ENCODE results near the gene GDPGP1.

The GDPGP1 gene

DNA sequence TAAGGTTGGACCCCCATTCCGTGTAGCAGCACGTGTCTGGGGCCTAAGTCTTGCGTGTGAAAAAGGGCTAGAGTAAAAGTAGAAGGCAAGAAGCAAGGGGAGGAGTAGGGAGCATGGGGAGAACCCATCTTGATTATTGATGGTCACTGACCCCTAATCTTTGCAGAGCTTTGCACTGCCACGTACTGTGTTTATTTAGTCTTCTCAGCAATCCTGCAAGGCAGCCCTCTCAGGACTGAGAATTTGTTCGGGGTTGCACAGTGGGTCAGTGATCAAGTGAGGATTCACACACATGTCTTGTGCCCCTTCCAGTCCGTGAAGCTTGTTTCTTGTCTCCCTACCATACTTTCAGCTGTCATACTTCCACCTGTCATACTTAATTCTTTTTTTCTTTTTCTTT, 25.7 kb upstream of the GDPGP1 start:
- Histone ChIP-seq H3K36me3 (ENCODE audit: control insufficient read depth, insufficient read depth, low read length) (peaks cover 7% of the 10 kb centered on the region), H3K4me1 (ENCODE audit: control insufficient read depth, insufficient read depth, low read length) (no peaks in the 10 kb centered on the region), H3K9me3 (ENCODE audit: control insufficient read depth, insufficient read depth, low read length) (no peaks in the 10 kb centered on the region), H3K9ac (ENCODE audit: low read depth, low read length) (no peak overlapping the region), H3K4me3 (ENCODE audit: low read depth, low read length) (no peak overlapping the region), H3K27me3 (ENCODE audit: control insufficient read depth, insufficient read depth, low read length) (no peaks in the 10 kb centered on the region)

- H3K9me3 ChIP-seq (ENCODE audit: control insufficient read depth, insufficient read depth, low read length): no peaks in the 10 kb centered on the region
Observed at GRCh38 chr15:90209591-90209990, 24.4 kb upstream of the GDPGP1 start.

DNA sequence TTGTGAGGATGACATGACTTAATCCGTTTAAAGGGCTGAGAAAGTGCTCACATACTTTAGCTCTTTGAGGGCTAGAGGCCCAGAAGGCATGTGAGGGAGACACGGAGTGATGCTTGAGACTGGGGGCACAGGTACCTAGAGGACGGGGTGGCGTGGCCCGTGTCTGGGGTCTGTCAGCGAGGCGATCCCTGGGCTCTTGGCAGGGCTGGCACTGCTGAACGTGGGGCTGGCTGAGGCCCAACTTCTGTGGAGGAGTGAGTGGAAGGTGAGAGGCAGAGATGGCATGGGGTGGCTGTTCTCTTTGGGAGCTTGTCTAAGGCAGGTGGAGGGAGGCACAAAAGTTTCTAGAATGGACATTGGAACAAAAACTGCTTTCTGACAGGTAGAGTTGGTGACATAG, 23.4 kb upstream of the GDPGP1 start:
- H3K4me1 ChIP-seq (ENCODE audit: control insufficient read depth, insufficient read depth, low read length): no peaks in the 10 kb centered on the region
- H3K27me3 ChIP-seq (ENCODE audit: control insufficient read depth, insufficient read depth, low read length): no peaks in the 10 kb centered on the region
- H3K4me3 ChIP-seq (ENCODE audit: low read depth, low read length): no peak overlapping the region
- H3K36me3 ChIP-seq (ENCODE audit: control insufficient read depth, insufficient read depth, low read length): peaks cover 7% of the 10 kb centered on the region
- H3K9me3 ChIP-seq (ENCODE audit: control insufficient read depth, insufficient read depth, low read length): no peaks in the 10 kb centered on the region
- no peak overlapping the region for H3K9ac ChIP-seq (ENCODE audit: low read depth, low read length)

More at GRCh38 chr15:90209591-90209990, 24.4 kb upstream of the GDPGP1 start:
- no peak overlapping the region for H3K4me3 ChIP-seq (ENCODE audit: low read depth, low read length)
- peaks cover 7% of the 10 kb centered on the region for H3K36me3 ChIP-seq (ENCODE audit: control insufficient read depth, insufficient read depth, low read length)
- H3K4me1 ChIP-seq (ENCODE audit: control insufficient read depth, insufficient read depth, low read length): no peaks in the 10 kb centered on the region
- H3K27me3 ChIP-seq (ENCODE audit: control insufficient read depth, insufficient read depth, low read length): no peaks in the 10 kb centered on the region
- no peak overlapping the region for H3K9ac ChIP-seq (ENCODE audit: low read depth, low read length)

- Histone ChIP-seq H3K4me1 (ENCODE audit: control insufficient read depth, insufficient read depth, low read length) (no peaks in the 10 kb centered on the region), H3K27me3 (ENCODE audit: control insufficient read depth, insufficient read depth, low read length) (no peaks in the 10 kb centered on the region), H3K4me3 (ENCODE audit: low read depth, low read length) (no peak overlapping the region), H3K9ac (ENCODE audit: low read depth, low read length) (no peak overlapping the region), H3K36me3 (ENCODE audit: control insufficient read depth, insufficient read depth, low read length) (peaks cover 4% of the 10 kb centered on the region), H3K9me3 (ENCODE audit: control insufficient read depth, insufficient read depth, low read length) (no peaks in the 10 kb centered on the region)
Observed at GRCh38 chr15:90211009-90211408, 23.0 kb upstream of the GDPGP1 start.

DNA sequence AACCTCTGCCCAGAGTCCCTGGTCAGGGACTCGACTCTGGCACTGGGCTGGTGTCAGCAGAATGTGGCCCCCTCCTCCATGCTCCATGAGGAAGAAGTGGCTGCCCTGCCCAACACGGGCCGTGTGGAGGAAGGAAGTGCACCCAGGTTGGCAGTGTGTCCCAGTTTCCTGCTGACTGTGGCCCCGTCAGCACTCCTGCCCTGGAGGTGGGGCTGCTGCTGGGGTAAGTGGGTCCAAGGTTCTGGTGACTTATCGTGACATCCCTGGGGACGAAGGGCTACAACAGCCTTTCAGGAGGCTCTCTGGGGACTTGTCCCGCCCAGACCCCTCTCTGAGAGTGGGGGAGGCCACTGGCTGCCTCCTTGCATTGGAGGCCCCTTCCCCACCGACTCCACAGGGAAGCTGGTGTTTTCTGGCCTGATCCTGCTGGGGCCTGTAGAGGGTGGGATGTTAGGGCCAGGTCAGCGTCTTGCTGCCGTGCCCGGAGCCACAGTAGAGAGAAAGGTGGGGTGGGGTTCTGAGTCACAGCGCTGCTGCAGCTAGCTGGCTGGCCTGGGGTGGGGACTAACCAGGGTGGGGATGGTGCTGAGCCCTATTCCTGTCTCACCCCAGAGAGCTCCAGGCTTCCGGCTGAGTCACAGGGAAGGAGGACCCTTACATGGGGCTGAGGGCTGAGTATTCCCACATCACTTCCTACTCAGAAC, 22.4 kb upstream of the GDPGP1 start:
- no peaks in the 10 kb centered on the region for H3K27me3 ChIP-seq (ENCODE audit: control insufficient read depth, insufficient read depth, low read length)
- no peak overlapping the region for H3K9ac ChIP-seq (ENCODE audit: low read depth, low read length)
- no peaks in the 10 kb centered on the region for H3K9me3 ChIP-seq (ENCODE audit: control insufficient read depth, insufficient read depth, low read length)
- no peaks in the 10 kb centered on the region for H3K4me1 ChIP-seq (ENCODE audit: control insufficient read depth, insufficient read depth, low read length)
- peaks cover 4% of the 10 kb centered on the region for H3K36me3 ChIP-seq (ENCODE audit: control insufficient read depth, insufficient read depth, low read length)
- H3K4me3 ChIP-seq (ENCODE audit: low read depth, low read length): no peak overlapping the region

GRCh38 chr15:90212221-90213098, 21.5 kb upstream of the GDPGP1 start:
- Histone ChIP-seq H3K9ac (ENCODE audit: low read depth, low read length) (no peak overlapping the region), H3K4me3 (ENCODE audit: low read depth, low read length) (no peak overlapping the region), H3K4me1 (ENCODE audit: control insufficient read depth, insufficient read depth, low read length) (no peaks in the 10 kb centered on the region), H3K36me3 (ENCODE audit: control insufficient read depth, insufficient read depth, low read length) (peaks cover 4% of the 10 kb centered on the region), H3K9me3 (ENCODE audit: control insufficient read depth, insufficient read depth, low read length) (no peaks in the 10 kb centered on the region), H3K27me3 (ENCODE audit: control insufficient read depth, insufficient read depth, low read length) (no peaks in the 10 kb centered on the region)

GRCh38 chr15:90213122-90213817, 20.7 kb upstream of the GDPGP1 start:
- Histone ChIP-seq H3K27me3 (ENCODE audit: control insufficient read depth, insufficient read depth, low read length) (no peaks in the 10 kb centered on the region), H3K9ac (ENCODE audit: low read depth, low read length) (no peak overlapping the region), H3K4me1 (ENCODE audit: control insufficient read depth, insufficient read depth, low read length) (no peaks in the 10 kb centered on the region), H3K36me3 (ENCODE audit: control insufficient read depth, insufficient read depth, low read length) (peaks cover 4% of the 10 kb centered on the region), H3K9me3 (ENCODE audit: control insufficient read depth, insufficient read depth, low read length) (no peaks in the 10 kb centered on the region), H3K4me3 (ENCODE audit: low read depth, low read length) (no peak overlapping the region)

- Histone ChIP-seq H3K9ac (ENCODE audit: low read depth, low read length) (no peak overlapping the region), H3K27me3 (ENCODE audit: control insufficient read depth, insufficient read depth, low read length) (no peaks in the 10 kb centered on the region), H3K9me3 (ENCODE audit: control insufficient read depth, insufficient read depth, low read length) (no peaks in the 10 kb centered on the region), H3K4me3 (ENCODE audit: low read depth, low read length) (no peak overlapping the region), H3K36me3 (ENCODE audit: control insufficient read depth, insufficient read depth, low read length) (peaks cover 4% of the 10 kb centered on the region), H3K4me1 (ENCODE audit: control insufficient read depth, insufficient read depth, low read length) (no peaks in the 10 kb centered on the region)
Observed at GRCh38 chr15:90213818-90214204, 20.2 kb upstream of the GDPGP1 start.

GRCh38 chr15:90214553-90215196, 19.3 kb upstream of the GDPGP1 start:
- Histone ChIP-seq H3K27me3 (ENCODE audit: control insufficient read depth, insufficient read depth, low read length) (no peaks in the 10 kb centered on the region), H3K4me3 (ENCODE audit: low read depth, low read length) (no peak overlapping the region), H3K9ac (ENCODE audit: low read depth, low read length) (no peak overlapping the region), H3K4me1 (ENCODE audit: control insufficient read depth, insufficient read depth, low read length) (no peaks in the 10 kb centered on the region), H3K9me3 (ENCODE audit: control insufficient read depth, insufficient read depth, low read length) (no peaks in the 10 kb centered on the region), H3K36me3 (ENCODE audit: control insufficient read depth, insufficient read depth, low read length) (peaks cover 4% of the 10 kb centered on the region)

DNA sequence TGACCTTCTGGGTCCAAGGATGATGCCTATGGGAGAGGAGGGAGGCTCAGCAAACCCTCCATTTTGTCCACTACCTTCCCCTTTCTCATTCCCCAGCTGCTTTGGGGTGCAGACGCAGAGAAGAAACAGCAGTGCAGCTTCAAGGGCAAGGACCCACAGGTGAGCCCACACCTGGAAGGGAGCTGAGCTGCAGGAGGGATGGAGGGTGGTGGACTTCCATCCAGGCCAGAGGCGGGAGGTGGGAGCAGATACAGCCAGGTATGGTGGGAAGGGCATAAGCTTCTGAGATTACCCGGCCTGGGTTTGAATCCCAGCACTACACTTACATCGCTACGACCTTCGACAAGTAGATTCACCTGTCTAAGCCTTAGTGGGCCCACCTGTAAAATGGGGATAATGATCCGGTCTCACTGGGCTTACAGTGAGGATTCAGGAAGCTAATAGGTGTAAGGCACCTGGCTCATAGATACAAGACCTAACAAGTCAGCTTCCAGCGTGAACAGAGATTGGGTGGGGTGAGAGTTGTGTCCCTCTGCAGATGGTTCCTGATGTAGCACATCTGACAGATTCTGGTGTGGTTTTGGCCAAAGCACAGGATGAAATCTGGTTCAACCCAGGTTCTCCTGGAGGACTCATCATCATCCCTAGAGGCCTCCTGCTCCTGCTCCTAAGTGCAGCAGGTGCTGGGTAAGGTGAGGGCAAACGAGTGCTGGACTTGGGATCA, 16.2 kb upstream of the GDPGP1 start:
- Histone ChIP-seq H3K4me3 (ENCODE audit: low read depth, low read length) (no peak overlapping the region), H3K4me1 (ENCODE audit: control insufficient read depth, insufficient read depth, low read length) (no peaks in the 10 kb centered on the region), H3K36me3 (ENCODE audit: control insufficient read depth, insufficient read depth, low read length) (peaks cover 5% of the 10 kb centered on the region), H3K9me3 (ENCODE audit: control insufficient read depth, insufficient read depth, low read length) (no peaks in the 10 kb centered on the region), H3K9ac (ENCODE audit: low read depth, low read length) (no peak overlapping the region), H3K27me3 (ENCODE audit: control insufficient read depth, insufficient read depth, low read length) (no peaks in the 10 kb centered on the region)
